Measurements from ENCODE around the gene FOXQ1.

The FOXQ1 gene, protein sequence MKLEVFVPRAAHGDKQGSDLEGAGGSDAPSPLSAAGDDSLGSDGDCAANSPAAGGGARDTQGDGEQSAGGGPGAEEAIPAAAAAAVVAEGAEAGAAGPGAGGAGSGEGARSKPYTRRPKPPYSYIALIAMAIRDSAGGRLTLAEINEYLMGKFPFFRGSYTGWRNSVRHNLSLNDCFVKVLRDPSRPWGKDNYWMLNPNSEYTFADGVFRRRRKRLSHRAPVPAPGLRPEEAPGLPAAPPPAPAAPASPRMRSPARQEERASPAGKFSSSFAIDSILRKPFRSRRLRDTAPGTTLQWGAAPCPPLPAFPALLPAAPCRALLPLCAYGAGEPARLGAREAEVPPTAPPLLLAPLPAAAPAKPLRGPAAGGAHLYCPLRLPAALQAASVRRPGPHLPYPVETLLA

DNA sequence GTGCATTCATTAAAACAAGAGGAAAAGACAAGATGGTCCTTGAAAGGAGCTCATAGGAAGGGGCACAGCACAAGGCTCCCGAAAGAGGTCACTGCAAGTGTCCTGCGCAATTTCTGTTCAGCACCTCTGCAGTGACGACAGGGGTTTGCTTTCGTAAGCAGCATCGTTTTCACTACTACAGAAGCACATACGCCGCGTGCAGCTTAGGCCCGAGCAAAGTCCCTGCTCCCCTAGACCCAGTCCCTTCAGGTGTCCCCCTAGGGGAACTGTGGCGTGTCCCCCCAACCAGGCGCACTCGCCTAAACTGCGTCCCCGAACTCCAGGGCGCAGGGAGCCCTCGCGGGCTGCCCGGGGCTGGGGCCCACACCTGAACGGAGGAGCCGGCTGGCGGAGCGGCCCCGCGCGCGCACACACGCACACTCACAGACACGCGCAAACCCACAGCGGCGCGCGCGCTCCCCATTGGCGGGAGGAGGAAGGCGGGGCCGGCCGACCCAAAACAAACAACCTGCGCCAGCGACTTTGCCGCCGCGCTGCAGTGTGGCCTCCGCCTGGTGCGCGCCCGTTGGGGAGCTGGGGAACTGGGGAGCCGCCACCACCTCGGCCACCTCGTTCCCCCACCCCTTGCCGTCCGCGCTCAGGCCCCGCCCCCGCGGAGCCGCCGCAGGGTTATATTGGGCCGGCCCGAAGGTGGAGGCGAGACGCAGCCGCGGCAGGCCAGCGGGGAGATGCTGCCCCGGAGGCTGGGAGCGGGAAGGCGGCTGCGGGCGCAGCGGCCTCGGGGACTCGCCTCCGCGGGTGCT lies at the start of gene FOXQ1:
FOXQ1 (plus strand) TSS at position 699 of the 803 bp plus-strand sequence. CDS start 607 bp downstream, outside the sequence.
- DNase-seq: no peak

DNA sequence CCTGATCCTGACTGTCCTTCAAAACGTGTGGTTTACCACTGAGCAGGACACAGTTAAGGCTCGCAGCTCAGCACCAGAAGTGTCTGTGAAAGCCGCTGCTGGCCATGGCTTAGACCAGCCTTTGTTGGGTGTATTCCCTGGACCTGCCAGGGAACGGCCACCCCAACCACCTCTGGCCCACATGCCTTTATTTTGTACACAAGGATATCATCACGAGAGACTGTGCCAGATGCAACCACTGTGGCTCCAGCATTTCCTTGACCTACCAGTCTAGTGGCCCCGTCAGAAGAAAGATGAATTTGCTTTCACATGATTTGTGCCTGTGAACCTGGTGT lies 49.2 kb upstream of the FOXQ1 start:
- DNase-seq: no peak

DNA sequence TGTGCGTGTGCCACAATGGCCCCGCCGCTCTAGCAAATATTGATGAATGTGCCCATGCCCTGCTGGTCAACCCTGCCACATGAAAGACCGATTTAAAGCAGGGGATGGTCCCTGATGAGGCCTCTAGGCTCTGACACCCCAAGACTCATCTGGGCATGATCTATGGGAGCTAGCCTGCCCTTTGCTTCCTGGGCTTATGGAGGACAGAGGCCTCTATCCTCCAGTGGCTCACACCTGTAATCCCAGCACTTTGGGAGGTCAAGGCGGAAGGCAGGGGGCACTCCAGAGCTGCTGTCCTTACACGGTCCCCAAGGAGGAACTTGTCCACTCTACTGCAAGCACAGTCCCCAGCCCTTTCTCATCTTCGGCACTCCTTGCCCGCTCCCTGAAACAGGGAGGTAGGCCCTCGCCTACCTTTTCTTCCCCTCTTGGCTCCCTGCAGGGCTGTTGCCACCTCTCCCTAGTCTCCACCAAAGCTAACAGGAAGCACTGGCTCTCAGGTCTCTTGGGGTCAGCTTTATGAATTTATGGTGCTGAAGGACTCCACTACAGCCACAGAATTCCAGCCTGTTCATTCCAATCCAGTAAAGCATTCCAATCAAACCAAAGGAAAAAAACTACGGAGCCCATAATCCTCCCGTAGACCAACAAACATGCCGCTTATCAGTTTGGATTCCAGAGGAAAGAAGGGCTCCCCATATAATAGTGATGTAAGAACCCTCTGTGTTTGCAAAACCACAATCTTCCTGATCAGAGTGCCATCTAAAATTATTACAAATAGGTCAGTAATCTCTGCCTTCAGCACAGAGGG lies 48.7 kb upstream of the FOXQ1 start:
- DNase-seq: no peak

DNA sequence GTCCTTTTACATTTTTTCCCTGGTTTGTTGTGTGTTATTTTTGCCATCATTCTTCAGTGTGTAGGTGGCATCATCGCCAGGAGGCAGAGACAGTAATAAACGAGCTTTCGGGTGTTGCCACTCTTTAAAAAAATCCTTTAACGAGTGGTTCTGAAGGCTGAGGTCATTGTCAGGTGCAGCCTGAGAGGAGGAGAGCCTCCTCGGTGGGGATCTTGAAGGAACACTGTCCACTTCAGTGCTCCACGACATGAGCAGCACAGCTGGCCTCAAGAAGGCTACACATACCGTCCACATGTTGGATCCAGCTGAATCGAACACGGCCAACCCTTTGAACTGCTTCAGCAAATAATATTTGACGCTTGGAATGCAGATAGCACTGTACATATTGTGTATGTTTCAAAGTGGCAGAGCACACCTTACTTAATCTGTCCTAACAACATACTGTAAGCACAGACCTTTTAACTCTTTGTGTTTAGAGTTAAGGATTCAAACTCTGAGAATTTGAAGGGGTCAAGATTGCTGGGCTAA lies 48.0 kb upstream of the FOXQ1 start:
- DNase-seq: no peak

- DNase-seq: no peak
Observed at GRCh38 chr6:1264619-1265445, 47.1 kb upstream of the FOXQ1 start.

DNA sequence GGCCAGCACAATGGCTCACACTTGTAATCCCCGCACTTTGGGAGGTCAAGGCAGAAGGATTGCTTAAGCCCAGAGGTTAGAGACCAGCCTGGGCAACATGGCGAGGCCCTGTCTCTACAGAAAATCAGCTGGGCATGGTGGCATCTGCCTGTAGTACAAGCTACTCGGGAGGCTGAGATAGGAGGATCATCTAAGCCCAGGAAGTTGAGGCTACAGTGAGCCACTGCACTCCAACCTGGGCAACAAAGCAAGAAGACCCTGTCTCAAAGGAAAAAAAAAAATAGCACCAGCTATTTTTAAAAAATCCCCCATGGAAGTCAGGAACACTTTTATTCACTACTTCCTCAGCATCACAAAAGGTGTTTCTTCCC lies 45.2 kb upstream of the FOXQ1 start:
- DNase-seq: no peak

DNA sequence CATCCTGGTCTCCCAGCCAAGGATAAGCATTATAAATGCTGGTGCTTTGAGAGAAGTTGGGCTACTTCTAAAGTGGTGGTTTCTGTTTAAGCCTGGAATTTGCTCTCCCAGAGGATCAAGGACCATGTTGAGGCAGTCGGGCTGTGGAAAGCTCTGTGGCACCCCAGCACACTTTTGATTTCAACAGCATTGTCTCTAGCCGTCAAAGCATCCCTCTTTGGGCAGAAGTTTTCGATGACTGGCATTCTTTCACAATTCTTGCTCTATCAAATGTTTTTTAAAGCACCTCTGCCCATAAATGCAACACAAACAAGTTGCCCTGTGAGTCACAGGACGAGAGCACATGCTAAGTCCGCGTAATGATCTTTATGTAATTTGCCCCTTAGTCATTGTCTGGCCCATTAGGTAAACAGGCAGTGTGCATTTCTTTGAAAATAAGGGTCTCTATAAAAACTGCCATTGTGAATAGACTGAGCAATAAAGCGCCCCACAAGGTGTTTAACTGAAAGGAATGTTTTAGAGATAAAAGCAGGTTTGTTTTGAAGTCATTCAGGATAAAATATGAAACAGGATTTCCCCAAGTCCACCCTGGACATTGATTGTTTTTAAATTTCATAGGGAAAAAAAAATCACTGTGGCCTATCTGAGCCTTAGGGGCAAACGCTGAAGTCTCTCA lies 44.7 kb upstream of the FOXQ1 start:
- DNase-seq: no peak

- DNase-seq: no peak
Observed at GRCh38 chr6:1267790-1268762, 43.8 kb upstream of the FOXQ1 start.

GRCh38 chr6:1271071-1271763 lies 40.7 kb upstream of the FOXQ1 start:
- no peak for DNase-seq

- no peak for DNase-seq
Observed at GRCh38 chr6:1278061-1278720, 33.7 kb upstream of the FOXQ1 start.

- DNase-seq: no peak
Observed at GRCh38 chr6:1279065-1279464, 32.8 kb upstream of the FOXQ1 start.

DNA sequence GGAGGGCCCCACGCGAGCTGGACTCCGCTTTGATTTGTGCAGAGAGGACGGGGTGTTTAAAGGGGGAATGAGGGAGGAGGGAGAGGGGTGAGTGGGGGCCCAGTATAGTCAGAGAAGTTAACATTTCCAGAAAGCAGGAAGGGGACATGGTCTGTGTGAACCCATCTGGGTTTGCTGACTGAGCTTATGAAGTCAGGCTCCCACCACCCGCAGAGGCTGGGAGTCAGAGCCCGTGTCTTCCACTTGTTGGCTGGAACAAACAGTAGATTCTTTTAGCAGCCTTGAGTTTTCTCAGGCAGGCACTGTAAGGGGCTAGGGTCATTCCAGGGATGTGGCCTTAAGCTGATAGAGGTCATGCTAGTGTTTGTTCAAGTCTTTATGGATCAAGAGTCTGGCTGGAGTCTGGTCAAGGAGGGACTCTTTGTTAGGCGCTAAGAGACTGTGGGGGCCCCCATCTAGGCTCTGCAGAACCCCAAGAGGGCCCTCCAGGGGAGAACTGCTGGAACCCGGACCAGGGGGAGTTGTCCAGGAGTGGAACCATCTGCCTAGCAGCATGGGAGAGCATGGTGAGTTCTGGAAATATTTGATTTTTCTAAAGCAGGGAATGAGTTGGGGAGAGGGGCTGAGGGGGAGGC lies 31.1 kb upstream of the FOXQ1 start:
- no peak for DNase-seq

DNA sequence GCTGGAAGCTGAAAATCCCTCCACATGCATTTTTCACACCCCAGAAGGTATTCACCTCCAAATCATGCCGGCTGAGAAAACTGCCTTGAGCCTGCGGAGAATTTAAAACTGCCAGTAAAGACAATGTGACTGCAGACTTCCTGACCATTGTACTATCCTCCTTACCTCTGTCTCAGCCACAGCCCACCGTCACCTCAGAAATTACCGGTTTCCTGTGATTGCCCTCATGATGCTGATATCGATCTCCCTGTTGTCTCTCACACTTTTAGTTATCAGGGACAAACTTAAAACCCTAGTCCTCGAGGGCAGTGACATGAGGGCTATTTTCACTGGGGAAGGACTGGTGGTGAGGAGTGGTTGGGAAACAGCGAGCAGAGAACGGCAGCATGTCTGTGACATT lies 30.2 kb upstream of the FOXQ1 start:
- no peak for DNase-seq

DNA sequence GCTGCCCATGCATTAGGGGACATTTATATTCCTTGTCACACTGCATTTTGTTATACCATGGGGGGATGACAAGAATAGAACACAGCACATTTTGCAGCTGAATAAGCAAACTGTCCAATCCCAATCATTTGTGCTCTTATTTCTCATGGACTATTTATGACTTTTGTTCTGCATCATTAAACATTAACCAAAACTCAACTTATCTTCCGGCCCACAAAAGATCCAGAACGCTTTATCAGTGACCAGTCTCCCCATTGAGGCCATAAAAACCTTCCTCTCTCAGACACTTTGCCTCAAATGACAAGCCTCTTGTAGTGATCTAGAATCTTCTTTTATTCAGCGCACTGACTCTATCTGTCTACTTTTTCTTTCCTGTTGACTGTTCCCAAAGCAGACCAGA lies 28.4 kb upstream of the FOXQ1 start:
- no peak for DNase-seq

DNA sequence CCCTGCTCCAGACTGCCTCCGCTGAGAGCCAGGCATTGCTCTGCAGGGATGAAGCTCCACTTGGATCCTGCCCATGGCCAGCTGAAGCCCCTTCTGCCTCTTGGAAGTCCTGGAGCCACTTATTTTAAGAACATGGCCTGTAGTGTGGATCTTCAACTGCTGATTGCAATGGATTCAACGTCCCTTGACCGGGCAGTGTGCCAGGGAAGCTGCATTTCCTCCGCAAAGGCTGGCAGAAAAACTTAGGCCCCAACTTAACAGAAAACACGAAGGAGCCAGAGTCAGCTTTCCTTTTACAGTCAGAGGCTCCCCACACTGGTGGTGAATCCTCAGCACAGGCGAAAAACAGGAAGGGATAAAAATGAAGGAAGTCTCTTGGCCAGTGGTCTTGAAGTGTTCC lies 26.3 kb upstream of the FOXQ1 start:
- DNase-seq: no peak

- DNase-seq: no peak
Observed at GRCh38 chr6:1285956-1286355, 25.9 kb upstream of the FOXQ1 start.

DNA sequence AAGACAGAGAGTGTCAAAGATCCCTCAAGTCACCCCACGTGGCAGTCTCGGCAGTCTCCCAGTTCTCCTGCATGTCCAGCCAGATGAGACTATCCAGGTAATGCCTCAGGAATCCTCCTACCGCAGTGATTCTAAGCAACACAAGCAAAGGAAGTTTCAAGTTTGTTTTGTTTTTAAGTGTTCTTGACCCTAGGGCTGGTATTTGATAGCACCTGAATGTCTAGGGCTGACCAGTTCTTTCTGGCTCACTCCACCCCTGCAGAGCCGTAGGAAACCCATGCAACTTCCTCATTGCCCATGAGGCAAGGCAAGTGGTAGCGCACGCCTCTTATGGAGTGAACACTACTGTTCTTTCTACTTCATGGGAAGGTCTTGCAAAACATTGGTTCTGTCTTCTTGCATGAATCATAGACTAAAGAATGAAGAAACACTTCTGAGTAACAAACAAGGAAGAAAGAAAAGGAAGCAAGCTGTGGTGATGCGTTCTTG lies 24.8 kb upstream of the FOXQ1 start:
- DNase-seq: no peak

DNA sequence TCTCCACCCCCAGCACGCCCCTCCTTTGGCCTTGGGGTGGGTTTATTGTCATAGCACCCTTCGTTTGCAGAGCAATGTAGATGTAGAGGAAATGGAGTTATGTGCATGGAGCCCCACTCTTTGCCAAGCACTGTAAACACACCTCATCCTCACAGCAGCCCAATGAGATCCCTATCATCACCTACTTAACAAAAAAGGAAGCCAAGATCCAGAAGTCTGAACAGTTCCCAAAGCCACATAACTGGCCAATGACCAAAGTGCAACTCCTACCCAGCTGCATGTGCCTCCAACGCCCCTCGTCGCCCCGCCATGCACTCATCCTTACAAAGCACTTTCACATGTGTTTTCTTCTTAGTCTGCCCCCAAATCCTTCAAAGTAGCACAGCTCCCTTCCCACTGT lies 21.8 kb upstream of the FOXQ1 start:
- no peak for DNase-seq

DNA sequence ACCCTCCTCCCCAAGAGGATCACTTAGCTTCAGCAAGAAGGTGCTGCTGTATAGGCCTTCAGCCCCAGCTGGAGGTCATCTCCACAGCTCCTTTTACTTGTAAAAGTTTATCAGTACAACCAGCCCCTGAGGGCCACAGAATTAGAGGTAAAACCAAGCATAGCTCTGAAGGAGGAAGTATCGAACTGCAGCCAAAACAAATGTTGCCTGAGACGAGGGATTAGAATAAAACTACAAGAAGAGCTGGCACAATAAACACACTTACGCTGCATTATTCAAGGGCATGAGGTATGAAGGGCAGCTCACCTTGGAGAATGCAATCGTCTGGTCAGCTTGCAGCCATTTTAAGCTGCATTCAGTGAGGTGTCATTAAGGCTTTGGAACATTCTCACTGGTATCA lies 21.1 kb upstream of the FOXQ1 start:
- DNase-seq: no peak

Data from NCI-H1092 treated with DMSO at 0.1 percent for 48 hours (cell line).